Left ventricle myocardium superior (tissue), 1 donor: Measurements from ENCODE around the gene ZBTB7C. TPM values are rescaled to one million over a fixed set of nuclear protein-coding genes. Genes with fewer than 3 reads are reported as not detected.

Experiments used
- ATAC-seq: fragments of 200-7000 bp; cut with Tn5 transposase; one replicate; pipeline ENCODE4 v1.9.1; 2020; ENCODE audit warnings: mild to moderate bottlenecking, moderate library complexity
- DNase-seq: peaks from one replicate; pipeline ENCODE4 v3.0.0-alpha.2; 2020
- intact Hi-C: fragments of 100-400 bp; cut with micrococcal nuclease; formaldehyde crosslinking; loops from one replicate; pipeline ENCODE4 v1.11.0; 2022
- total RNA-seq: library from RNA; stranded (reverse); fragmentation: NEBNext Ultra II Directional; extraction: Animal tissue kit (Norgen Biotek cat#: 25700); gene quantifications from one replicate; pipeline ENCODE4 v1.2.1, GENCODE V29; 2021
- donor health status: DM: no; HTN: yes; CAD: no; lungs with severe emphysema.

The ZBTB7C gene
- total RNA-seq, 1 donor from 2014 or later = 2.1 TPM

GRCh38 chr18:48162956-48163737, 246.0 kb downstream of the ZBTB7C start:
- intact Hi-C loops = no loop called here
- DNase-seq = no peak
- no peak for ATAC-seq

GRCh38 chr18:48161911-48162698, 247.1 kb downstream of the ZBTB7C start:
- ATAC-seq = peak; percentile 57
- DNase-seq = no peak
- intact Hi-C loops = no loop called here

- DNase-seq (peak; percentile 91), ATAC-seq (peak; percentile 96)
- intact Hi-C loops = no loop called here
Observed at GRCh38 chr18:48161191-48161910, 247.8 kb downstream of the ZBTB7C start.

- DNase-seq (no peak), ATAC-seq (no peak)
- intact Hi-C loops = no loop called here
Observed at GRCh38 chr18:48160622-48161021, 248.6 kb downstream of the ZBTB7C start.

DNA sequence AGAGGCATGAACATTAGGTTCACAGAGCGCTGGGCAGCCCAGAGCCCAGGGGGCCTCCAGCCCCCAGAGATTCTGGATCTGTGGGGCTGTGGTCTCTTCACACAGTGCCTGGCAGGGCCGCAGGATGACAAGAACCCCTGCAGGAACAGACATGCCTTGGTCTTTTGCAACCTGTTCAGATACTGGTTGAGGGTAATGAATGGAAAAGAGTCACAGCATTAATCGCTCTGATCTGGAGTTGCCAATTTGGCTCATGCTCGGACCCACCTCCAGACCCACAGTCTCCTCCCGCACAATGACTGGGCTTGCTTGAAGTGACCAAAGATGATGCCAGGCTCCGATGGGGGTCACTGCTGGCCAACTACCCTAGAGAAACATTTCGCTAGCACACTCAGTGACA, 249.4 kb downstream of the ZBTB7C start:
- DNase-seq (no peak), ATAC-seq (no peak)
- intact Hi-C loops = no loop called here

DNA sequence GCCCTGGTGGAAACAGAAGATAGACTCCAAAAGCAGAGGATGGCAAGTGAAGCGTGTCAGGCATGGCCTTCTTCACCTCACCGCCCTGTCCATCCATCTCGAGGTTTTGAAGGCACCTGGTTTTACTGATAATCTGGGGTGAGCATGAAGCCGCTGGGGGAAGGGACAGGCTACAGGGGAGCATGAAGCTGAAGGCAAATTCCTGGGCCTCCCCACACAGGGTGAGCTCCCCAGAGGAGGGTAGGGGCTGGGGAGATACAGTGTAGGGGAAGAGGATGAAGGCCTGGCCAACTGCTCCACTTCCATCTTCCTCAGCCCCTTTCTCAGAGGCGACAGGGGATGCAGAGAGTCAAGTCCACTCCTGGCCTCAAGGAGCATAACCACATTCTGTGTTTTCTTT, 250.5 kb downstream of the ZBTB7C start:
- intact Hi-C loops = no loop called here
- ATAC-seq (no peak), DNase-seq (no peak)

GRCh38 chr18:48157956-48158355, 251.2 kb downstream of the ZBTB7C start:
- DNase-seq (no peak), ATAC-seq (no peak)
- intact Hi-C loops = no loop called here

DNA sequence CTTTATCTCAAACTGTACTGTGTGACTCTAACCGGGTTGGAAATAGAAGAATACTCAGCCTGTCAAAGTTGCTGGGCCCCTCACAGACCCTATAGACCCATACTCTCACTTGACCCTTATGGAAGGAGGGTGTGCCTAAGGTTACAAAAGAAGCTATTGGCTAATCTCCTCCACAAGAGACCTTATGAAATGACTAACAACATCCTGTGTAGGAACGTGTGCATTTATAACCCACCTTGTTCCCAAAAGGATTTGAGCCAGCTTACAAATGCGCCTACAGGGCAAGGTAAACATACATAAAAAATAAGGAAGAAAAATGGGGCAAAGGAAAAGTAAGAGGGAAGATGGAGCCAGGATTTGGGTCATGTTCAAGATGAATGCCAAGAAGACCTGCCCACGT, 253.3 kb downstream of the ZBTB7C start:
- DNase-seq = no peak
- intact Hi-C loops = no loop called here
- no peak for ATAC-seq

DNA sequence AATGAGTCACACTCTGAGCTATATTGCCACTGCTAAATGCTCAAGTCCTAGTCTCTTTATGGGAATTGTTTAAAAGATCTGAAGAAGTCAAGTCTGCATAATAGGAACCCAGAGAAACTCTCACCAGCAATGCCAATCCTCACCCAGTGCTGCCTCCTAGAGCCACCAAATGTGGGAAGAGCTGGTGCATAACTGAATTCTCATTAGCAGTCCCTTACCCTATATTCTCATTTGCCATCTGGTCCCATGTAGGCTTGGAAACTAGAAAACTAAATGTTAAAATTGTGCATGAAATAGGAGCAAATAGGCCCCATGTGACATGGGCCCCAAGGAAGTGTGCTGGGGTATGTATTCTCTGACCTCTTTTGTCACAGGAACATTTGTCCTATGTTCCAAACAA, 254.4 kb downstream of the ZBTB7C start:
- ATAC-seq = no peak
- intact Hi-C loops = no loop called here
- no peak for DNase-seq

GRCh38 chr18:48153613-48154481, 255.3 kb downstream of the ZBTB7C start:
- no peak for DNase-seq
- ATAC-seq = peak; percentile 59
- intact Hi-C loops = no loop called here

GRCh38 chr18:48152549-48152948, 256.6 kb downstream of the ZBTB7C start:
- peak; percentile 68 for ATAC-seq
- intact Hi-C loops = no loop called here

DNA sequence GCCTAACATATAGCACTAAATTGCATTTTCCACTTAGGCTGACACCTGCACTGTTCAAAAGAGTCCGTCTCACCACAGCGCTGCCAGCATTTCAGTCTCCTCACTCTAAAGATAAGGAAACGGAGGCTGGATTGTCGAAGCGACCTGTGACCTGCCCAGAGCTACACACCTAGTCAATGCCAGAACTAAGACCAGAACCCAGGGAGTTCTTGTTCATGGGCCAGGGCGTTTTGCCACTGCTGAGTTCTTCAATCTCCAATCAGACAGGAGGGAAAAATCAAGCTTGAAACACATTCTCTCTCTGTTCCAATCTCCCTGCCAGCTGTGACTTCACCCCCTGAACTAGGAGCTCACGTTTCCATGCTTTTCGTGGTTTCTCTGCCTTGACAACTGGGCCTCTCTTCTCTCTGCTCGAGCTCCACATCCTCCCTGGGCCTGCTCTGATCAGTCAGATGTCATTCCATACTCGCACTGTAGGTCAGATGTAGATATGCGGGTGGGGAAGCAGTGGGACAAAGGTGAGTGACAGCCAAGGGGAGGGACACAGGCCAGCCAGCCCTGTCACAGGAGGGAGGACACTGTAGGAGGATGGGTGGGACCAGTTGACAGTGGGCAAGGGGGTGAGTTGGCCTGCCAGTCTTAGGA, 257.6 kb downstream of the ZBTB7C start:
- DNase-seq (no peak), ATAC-seq (peak; percentile 30)
- intact Hi-C loops = no loop called here

More at GRCh38 chr18:48152549-48152948, 256.6 kb downstream of the ZBTB7C start:
- no peak for DNase-seq

DNA sequence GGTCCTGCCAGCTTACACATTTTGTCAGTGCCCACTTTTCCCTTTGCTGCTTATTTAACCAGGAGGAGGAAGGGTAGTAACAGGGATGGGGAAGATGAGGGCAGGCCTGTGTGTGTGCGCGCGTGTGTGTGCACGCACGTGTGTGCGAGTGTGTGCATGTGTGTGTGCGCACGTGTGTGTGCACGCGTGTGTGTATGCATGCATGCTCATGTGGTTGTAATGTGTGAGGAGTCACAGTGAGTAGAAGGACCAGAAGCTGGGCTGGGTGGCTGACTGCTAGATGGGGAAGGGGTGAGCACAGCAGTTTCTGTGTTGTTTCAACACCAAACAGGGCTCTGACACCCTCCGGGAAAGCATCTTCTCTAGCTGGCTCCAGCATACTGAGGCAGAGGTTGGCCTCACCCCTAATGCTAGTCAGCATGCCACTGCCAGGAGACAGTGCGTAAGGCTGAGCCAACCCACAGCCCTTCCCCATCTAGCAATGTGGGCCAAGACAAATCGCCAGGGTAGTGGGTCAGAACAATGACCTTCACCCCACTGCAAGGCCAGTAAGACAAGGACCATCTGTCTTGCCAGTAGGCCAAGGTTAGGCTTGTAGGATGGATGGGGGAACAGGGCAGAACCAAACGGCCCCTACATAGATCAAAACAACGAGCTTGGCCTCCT, 260.0 kb downstream of the ZBTB7C start:
- DNase-seq = no peak
- no peak for ATAC-seq
- intact Hi-C loops = no loop called here

DNA sequence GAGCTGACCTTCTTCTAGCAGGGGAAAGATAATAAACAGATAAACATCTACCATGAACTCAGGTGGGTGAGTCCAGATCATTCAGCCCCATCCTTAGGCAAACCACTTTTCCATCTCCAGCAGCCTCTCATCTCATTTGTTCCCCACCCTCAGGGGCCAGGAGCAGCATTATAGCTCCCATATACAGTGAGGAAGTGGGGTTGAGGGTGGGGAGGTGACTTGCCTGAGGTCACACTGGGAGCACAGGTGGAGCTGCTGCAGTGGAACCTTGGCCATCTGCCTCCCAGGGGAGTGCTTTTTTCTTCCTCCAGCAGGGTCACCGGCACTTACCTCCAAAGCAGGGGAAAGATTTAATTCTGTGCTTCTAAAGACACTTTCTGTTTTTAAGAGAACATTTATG, 266.2 kb downstream of the ZBTB7C start:
- ATAC-seq (no peak), DNase-seq (no peak)
- intact Hi-C loops = no loop called here

DNA sequence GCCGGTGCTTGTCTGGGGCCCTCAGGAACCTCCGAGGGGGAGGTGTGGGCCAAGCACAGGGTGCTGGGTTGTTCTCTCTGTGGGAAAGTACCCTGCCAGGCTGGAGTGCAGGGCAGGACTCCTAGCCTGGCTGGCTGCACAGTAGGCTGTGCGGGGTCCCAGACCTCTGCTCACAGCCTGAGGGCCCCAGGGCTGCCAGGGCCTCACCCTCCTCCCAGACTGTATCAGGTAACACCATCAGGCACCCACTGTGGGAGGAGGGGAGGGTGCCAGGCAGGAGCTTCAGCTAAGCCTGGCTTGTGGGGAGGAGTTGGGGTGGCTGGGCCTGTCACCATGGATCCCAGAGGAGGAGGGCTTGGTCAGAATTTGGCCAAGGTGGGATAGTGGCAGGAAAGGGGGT, 266.8 kb downstream of the ZBTB7C start:
- intact Hi-C loops = no loop called here
- DNase-seq (no peak), ATAC-seq (no peak)

GRCh38 chr18:48140731-48141130, 268.5 kb downstream of the ZBTB7C start:
- DNase-seq (peak; percentile 41), ATAC-seq (peak; percentile 51)
- intact Hi-C loops = no loop called here

DNA sequence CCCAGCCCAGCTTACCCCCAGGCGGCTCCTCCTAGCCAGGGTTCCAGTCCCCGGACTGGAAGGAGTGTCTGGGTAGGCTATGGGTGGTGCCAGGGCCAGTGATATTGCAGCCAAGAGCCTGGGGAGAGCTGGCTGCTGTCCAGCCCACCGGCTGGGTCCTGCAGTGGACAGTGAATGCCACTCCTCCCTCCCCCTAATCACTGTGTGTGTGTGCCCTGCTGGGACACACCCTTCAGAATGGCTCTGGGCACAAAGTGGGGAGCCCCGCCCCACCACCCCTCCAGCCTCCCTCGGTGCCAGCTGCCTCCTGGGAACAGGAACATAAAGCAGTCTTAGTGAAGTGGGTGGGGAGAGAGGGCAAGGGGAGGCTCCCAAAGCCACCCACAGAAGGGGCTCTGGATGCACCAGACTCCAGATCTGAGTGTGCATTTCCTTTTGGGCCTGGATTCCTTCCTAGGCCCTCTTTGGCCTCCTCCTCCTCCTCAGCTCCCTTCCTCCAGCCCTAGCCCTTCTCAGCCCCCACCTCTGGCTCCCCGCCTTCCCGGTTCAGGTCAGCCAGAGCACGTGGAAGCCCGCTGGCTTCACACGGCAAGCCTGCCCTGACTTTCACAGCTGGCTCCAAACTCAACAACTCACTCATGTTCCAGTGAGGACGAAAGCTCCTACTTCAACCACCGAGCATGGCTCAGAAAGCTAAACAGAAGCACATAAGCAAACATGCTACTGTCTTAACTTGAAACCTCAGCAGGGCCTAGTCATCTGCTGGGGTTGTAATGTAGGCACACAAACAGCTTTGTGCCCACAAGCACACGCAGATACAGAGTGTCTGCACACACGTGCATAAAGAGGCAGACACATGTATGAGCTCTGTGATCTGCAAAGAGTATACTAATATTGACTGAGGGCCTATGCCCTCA, 269.5 kb downstream of the ZBTB7C start:
- DNase-seq (peak; percentile 84), ATAC-seq (peak; percentile 87)
- intact Hi-C loops = no loop called here
